ENCODE data around the gene MNAT1.
"Not testable (repeated sequence)": the region's sequence is repeated elsewhere in the genome, so short reads cannot be mapped to it uniquely, and the experiment has no call there.

Gene MNAT1

GRCh38 chr14:60807247-60807646 is 72.7 kb downstream of the MNAT1 start:
- DNase-seq = no peak

GRCh38 chr14:60807971-60808370 is 73.4 kb downstream of the MNAT1 start:
- no peak for DNase-seq

- no peak for DNase-seq
Observed at GRCh38 chr14:60812987-60813386, 78.4 kb downstream of the MNAT1 start.

- no peak for DNase-seq
Observed at GRCh38 chr14:60815371-60815770, 80.8 kb downstream of the MNAT1 start.

DNA sequence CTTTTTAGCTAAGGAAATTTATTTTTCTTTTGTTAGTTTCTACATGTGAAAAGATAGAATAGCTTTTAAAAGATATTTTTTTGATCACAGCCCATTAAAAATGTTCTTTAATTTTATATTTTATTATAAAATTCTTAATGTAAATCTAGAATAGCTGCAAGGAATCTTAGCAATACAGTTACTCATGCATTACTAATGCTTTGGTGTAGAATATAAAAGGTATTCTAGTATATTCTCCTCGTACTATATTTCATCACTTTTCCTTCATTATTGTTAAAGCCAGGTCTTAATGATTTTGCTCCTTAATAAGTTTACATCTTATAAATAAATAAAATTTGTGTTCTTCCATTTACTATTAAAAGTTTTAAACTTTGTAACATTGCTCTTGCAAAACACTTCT is 82.6 kb downstream of the MNAT1 start:
- DNase-seq = no peak

GRCh38 chr14:60819575-60819974 is 85.0 kb downstream of the MNAT1 start:
- DNase-seq = no peak

DNA sequence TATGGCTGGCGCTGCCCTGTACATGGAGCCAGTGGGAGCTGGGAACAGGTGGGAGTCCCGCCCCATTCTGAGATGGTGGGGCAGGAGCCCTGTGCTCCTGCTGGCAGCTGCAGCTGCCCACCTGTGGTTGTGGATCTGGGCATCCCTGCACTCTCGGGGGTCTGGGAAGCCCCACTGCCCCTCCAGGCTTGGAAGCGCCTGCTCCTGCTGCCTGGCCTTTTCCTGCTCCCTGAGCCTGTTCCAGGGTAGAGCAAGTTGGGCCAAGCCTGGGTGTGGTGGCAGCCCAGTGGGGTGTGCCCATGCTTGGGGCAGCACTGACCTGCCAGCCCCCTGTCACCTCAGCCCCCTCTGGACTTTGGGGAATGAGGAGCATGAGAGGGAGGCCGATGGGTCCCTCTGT is 104.0 kb downstream of the MNAT1 start:
- no peak for DNase-seq

- no peak for DNase-seq
Observed at GRCh38 chr14:60839057-60839456, 104.5 kb downstream of the MNAT1 start.

GRCh38 chr14:60839657-60840056 is 105.1 kb downstream of the MNAT1 start:
- DNase-seq = no peak

GRCh38 chr14:60840313-60840712 is 105.8 kb downstream of the MNAT1 start:
- DNase-seq = no peak

GRCh38 chr14:60845523-60845922 is 111.0 kb downstream of the MNAT1 start:
- no peak for DNase-seq

GRCh38 chr14:60848066-60848465 is 113.5 kb downstream of the MNAT1 start:
- DNase-seq = no peak

- DNase-seq = not testable (repeated sequence)
Observed at GRCh38 chr14:60851692-60852091, 117.1 kb downstream of the MNAT1 start.

GRCh38 chr14:60856111-60856510 is 121.5 kb downstream of the MNAT1 start:
- no peak for DNase-seq

DNA sequence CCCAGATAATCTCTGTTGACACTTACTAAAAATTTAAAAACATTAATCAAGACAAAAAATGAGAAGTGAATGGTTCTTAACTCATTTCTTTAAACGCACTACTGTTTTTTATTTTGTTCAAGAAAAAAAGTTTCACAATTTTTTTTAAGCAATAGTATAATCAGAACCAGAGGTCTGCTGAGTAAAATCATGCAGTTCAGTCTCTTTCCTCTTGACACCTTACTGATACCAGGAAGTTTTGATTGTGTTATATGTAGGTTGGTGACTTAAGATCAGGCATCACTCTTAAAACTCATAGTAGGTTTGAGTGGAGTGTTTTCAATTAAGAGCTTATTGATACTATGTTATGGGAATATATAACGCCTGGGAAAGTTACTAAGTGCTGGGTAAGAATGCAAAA is 125.0 kb downstream of the MNAT1 start:
- DNase-seq = no peak

- DNase-seq = no peak
Observed at GRCh38 chr14:60861545-60862140, 127.1 kb downstream of the MNAT1 start.

- DNase-seq = no peak
Observed at GRCh38 chr14:60862283-60862682, 127.7 kb downstream of the MNAT1 start.

DNA sequence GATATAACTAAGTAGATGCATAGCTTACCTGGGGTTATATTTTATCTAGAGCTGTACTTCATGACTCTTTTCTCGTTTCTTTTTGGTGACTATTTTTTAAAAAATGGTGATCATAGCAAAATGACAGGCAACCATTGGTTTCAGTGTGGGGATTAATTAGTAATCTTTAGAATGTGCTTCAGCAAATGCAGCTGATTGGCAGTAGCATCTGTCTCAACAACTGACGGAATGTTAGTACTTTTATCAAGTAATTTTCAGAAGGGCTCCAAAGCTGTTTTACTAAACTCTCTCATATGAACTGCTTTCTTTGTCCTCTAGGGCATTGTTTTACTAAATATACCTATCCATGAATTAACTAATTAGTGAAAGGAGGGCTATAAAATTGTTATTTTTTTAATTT is 128.7 kb downstream of the MNAT1 start:
- DNase-seq = no peak

DNA sequence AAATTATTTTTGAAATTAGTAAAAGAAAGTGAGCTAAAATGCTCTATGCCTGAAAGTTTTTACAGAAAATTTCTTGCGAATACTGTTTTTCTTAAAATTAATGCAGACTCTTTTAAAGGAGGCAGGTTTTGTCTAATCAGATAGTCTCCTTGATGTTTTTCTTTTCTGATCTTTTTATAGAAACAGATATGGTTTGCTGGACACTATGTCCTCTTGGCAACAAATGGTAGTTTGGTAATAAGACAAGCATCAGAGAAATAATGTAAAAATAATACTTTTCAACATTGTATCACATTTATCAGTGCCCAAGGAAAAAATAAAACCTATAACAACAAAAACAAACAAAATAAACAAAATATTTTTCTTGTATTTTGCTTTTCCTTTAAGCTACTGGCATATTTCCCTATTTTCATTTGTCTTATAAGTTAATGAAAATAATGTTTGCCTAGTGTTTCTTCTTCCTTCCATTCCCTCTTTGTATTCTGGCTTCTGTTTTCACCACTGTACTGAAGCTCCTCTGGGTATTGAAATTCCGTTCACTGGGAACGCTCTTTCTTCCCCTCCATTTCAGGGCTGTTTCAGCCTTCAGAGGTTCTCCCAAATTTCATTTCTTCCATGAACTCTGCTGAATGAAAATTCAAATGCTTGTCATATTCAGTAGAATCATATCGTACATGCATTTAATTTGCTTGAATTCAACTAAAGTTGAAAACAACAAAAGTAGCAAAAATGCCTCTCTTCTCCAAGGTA is 131.0 kb downstream of the MNAT1 start:
- DNase-seq = no peak

DNA sequence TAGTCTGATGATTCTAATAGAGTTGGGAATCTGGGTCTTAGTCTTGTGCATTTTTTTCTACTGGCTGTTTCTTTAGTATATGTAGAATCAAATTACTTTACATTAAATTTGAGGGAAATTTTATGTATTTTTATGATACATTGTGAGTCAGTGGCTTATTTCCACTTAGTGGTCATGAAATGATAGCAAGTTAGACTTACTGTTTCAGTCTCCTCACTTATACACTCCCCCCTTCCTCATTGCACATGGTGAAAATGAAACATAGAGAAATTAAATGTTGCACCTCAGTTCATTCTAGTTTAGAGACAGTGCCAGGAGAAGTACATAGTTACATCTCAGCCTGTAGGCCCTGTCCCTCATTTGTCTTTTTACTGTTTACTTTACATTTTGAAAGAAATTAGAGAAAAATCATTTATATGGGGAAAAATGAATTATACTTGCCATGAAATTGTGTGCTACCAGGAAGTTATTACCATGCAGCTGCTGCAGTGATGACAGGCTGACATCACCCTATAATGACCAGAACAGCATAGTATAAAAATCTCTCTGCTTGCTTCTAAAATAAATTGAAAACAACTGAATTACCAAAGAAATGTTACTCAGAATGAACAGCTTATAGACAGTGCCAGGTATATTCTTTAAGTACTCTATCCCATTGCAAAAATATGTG is 133.1 kb downstream of the MNAT1 start:
- no peak for DNase-seq

DNA sequence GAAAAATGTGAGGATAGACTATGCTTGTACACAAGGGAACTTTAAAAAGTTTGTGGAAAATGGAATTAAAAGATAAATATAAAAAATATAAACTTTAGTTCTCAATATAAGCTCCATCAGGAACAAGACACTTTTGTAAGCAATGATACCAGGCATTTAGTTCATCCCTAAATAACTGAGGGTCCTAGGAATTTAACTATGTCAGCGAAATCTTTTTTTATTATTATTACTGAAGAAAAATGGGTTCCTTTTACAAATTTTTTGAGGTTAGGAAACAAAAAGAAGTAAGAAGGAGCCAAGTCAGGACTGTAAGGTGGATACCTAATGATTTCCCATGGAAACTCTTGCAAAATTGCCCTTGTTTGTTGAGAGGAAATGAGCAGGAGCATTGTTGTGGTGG is 143.6 kb downstream of the MNAT1 start:
- DNase-seq = no peak

GRCh38 chr14:60878536-60878935 is 144.0 kb downstream of the MNAT1 start:
- DNase-seq = no peak

GRCh38 chr14:60882219-60882618 is 147.7 kb downstream of the MNAT1 start:
- no peak for DNase-seq

DNA sequence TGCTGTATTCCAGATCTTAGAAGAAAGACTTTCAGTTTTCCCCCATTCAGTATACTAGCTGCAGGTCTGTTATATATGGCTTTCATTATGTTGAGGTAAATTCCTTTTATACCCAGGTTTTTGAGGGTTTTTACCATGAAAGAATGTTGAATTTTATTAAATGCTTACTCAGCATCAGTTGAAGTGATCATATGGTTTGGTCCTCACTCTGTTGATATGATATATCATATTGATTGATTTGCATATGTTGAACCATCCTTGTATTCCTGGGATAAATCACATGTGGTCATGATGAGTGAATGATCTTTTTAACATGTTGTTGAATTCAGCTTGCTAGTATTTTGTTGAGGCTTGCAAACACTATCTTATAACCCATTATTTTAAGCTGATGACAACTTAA is 149.6 kb downstream of the MNAT1 start:
- no peak for DNase-seq

All from DMS 273 treated with DMSO at 0.1 percent for 48 hours (cell line).